GM12892 (cell line): ENCODE measurements around the gene U2AF2.

ENCODE experiments used
- DNase-seq: peaks from one replicate; pipeline ENCODE4 v3.0.0; 2011; ENCODE audit not compliant: insufficient read length
- FAIRE-seq: peaks from 2 replicates; lab custom pipeline; 2011; peaks lifted over from hg19 to GRCh38; lab: Jason Lieb, UNC
- POLR2A ChIP-seq: IDR thresholded peaks from 2 replicates; pipeline ENCODE4 v1.6.1; 2011; ENCODE audit warnings: low read depth, low read length, control low read depth
- POLR2AphosphoS5 ChIP-seq: IDR thresholded peaks from 2 replicates; pipeline ENCODE4 v1.6.1; 2011; ENCODE audit warnings: low read depth, low read length, control low read depth
- TAF1 ChIP-seq: IDR thresholded peaks from 2 replicates; pipeline ENCODE4 v1.6.1; 2011; ENCODE audit warnings: low read depth, mild to moderate bottlenecking, control low read depth, low read length, borderline replicate concordance

The U2AF2 gene

GRCh38 chr19:55623130-55623529 lies 31.7 kb upstream of the U2AF2 start:
- no peak for FAIRE-seq
- TF ChIP-seq POLR2A (no peak), POLR2AphosphoS5 (no peak), TAF1 (no peak)
- DNase-seq: no peak

GRCh38 chr19:55623561-55623960 lies 31.3 kb upstream of the U2AF2 start:
- TF ChIP-seq POLR2A (no peak), TAF1 (no peak), POLR2AphosphoS5 (no peak)
- no peak for FAIRE-seq
- DNase-seq: no peak

GRCh38 chr19:55624109-55625003 lies 30.5 kb upstream of the U2AF2 start, which contains the start of gene ZNF784:
TSS of gene ZNF784 (minus strand) at chr19:55624566. CDS start at chr19:55624561, 5 bp downstream.
- FAIRE-seq (peak; percentile 98), DNase-seq (peak; percentile 87)
- TF ChIP-seq TAF1 (peak; percentile 94), POLR2AphosphoS5 (peak; percentile 53; the same call in 1 of the 2 replicates), POLR2A (peak; percentile 86)

- FAIRE-seq (no peak), DNase-seq (no peak)
- TF ChIP-seq POLR2A: no peak
- no peak for TF ChIP-seq TAF1
- no peak for TF ChIP-seq POLR2AphosphoS5
Measured at GRCh38 chr19:55625004-55625326, 29.9 kb upstream of the U2AF2 start.

- DNase-seq (no peak), FAIRE-seq (no peak)
- TF ChIP-seq TAF1 (no peak), POLR2A (no peak), POLR2AphosphoS5 (no peak)
Measured at GRCh38 chr19:55626350-55626749, 28.5 kb upstream of the U2AF2 start.

- DNase-seq (no peak), FAIRE-seq (peak; percentile 27)
- TF ChIP-seq TAF1: no peak
- TF ChIP-seq POLR2AphosphoS5: no peak
- TF ChIP-seq POLR2A: no peak
Measured at GRCh38 chr19:55632463-55632834, 22.4 kb upstream of the U2AF2 start.

GRCh38 chr19:55633861-55634260 lies 21.0 kb upstream of the U2AF2 start:
- no peak for TF ChIP-seq POLR2A
- TF ChIP-seq POLR2AphosphoS5: no peak
- TF ChIP-seq TAF1: no peak
- no peak for FAIRE-seq

GRCh38 chr19:55635334-55635717 lies 19.5 kb upstream of the U2AF2 start:
- no peak for DNase-seq
- FAIRE-seq: no peak
- TF ChIP-seq POLR2A (no peak), TAF1 (no peak), POLR2AphosphoS5 (no peak; the same call in 1 of the 2 replicates)

More at GRCh38 chr19:55633861-55634260, 21.0 kb upstream of the U2AF2 start:
- DNase-seq: no peak

- FAIRE-seq: no peak
- DNase-seq: no peak
- TF ChIP-seq TAF1 (no peak), POLR2AphosphoS5 (no peak; the same call in 1 of the 2 replicates), POLR2A (no peak)
Measured at GRCh38 chr19:55635856-55636440, 18.9 kb upstream of the U2AF2 start.

GRCh38 chr19:55636723-55637122 lies 18.1 kb upstream of the U2AF2 start:
- DNase-seq (no peak), FAIRE-seq (no peak)
- TF ChIP-seq POLR2AphosphoS5: no peak
- TF ChIP-seq POLR2A: no peak
- TF ChIP-seq TAF1: no peak

- TF ChIP-seq POLR2A (no peak; the same call in 1 of the 2 replicates), TAF1 (no peak), POLR2AphosphoS5 (no peak)
- DNase-seq: no peak
- FAIRE-seq: no peak
Measured at GRCh38 chr19:55637534-55637933, 17.3 kb upstream of the U2AF2 start.
